HG03442 (cell line): ENCODE measurements around the gene RFX7.
"Not testable (repeated sequence)": the region's sequence is repeated elsewhere in the genome, so short reads cannot be mapped to it uniquely, and the experiment has no call there.

Experiments used
- ATAC-seq: cut with Tn5 transposase; IDR thresholded peaks from one replicate; pipeline ENCODE4 v1.9.1; 2021; ENCODE audit warnings: mild to moderate bottlenecking, moderate library complexity; ENCODE audit not compliant: unreplicated experiment

The RFX7 gene

GRCh38 chr15:56207711-56208110 lies 36.0 kb downstream of the RFX7 start:
- no peak for ATAC-seq

GRCh38 chr15:56207092-56207491 lies 36.6 kb downstream of the RFX7 start:
- peak; percentile 53 for ATAC-seq

- ATAC-seq: no peak
Observed at GRCh38 chr15:56205061-56205876, 38.4 kb downstream of the RFX7 start.

GRCh38 chr15:56203312-56203922 lies 40.3 kb downstream of the RFX7 start:
- ATAC-seq: not testable (repeated sequence)

- no peak for ATAC-seq
Observed at GRCh38 chr15:56202701-56203100, 41.0 kb downstream of the RFX7 start.

- ATAC-seq: peak; percentile 57
Observed at GRCh38 chr15:56199038-56199437, 44.6 kb downstream of the RFX7 start.

- no peak for ATAC-seq
Observed at GRCh38 chr15:56194035-56194434, 49.6 kb downstream of the RFX7 start.

- no peak for ATAC-seq
Observed at GRCh38 chr15:56192659-56193442, 50.8 kb downstream of the RFX7 start.

GRCh38 chr15:56187665-56188064 lies 56.0 kb downstream of the RFX7 start:
- no peak for ATAC-seq

GRCh38 chr15:56185980-56186379 lies 57.7 kb downstream of the RFX7 start:
- no peak for ATAC-seq

GRCh38 chr15:56184516-56184915 lies 59.2 kb downstream of the RFX7 start:
- no peak for ATAC-seq

- no peak for ATAC-seq
Observed at GRCh38 chr15:56180851-56181250, 62.8 kb downstream of the RFX7 start.

GRCh38 chr15:56176996-56177395 lies 66.7 kb downstream of the RFX7 start:
- ATAC-seq: no peak

- no peak for ATAC-seq
Observed at GRCh38 chr15:56175788-56176187, 67.9 kb downstream of the RFX7 start.

- no peak for ATAC-seq
Observed at GRCh38 chr15:56174649-56175048, 69.0 kb downstream of the RFX7 start.

- no peak for ATAC-seq
Observed at GRCh38 chr15:56168394-56168793, 75.3 kb downstream of the RFX7 start.

GRCh38 chr15:56165234-56165633 lies 78.4 kb downstream of the RFX7 start:
- no peak for ATAC-seq

- no peak for ATAC-seq
Observed at GRCh38 chr15:56160966-56161365, 82.7 kb downstream of the RFX7 start.

- ATAC-seq: no peak
Observed at GRCh38 chr15:56156877-56157276, 86.8 kb downstream of the RFX7 start.

GRCh38 chr15:56155278-56155677 lies 88.4 kb downstream of the RFX7 start:
- not testable (repeated sequence) for ATAC-seq

GRCh38 chr15:56154768-56155167 lies 88.9 kb downstream of the RFX7 start:
- ATAC-seq: not testable (repeated sequence)

GRCh38 chr15:56150204-56150603 lies 93.5 kb downstream of the RFX7 start:
- no peak for ATAC-seq
